ENCODE data around the gene TNP2. TPM values are rescaled to one million over a fixed set of nuclear protein-coding genes. Genes with fewer than 3 reads are reported as not detected.

TNP2 gene
- total RNA-seq, 1 donor from 2014 or later, result not detected

DNA sequence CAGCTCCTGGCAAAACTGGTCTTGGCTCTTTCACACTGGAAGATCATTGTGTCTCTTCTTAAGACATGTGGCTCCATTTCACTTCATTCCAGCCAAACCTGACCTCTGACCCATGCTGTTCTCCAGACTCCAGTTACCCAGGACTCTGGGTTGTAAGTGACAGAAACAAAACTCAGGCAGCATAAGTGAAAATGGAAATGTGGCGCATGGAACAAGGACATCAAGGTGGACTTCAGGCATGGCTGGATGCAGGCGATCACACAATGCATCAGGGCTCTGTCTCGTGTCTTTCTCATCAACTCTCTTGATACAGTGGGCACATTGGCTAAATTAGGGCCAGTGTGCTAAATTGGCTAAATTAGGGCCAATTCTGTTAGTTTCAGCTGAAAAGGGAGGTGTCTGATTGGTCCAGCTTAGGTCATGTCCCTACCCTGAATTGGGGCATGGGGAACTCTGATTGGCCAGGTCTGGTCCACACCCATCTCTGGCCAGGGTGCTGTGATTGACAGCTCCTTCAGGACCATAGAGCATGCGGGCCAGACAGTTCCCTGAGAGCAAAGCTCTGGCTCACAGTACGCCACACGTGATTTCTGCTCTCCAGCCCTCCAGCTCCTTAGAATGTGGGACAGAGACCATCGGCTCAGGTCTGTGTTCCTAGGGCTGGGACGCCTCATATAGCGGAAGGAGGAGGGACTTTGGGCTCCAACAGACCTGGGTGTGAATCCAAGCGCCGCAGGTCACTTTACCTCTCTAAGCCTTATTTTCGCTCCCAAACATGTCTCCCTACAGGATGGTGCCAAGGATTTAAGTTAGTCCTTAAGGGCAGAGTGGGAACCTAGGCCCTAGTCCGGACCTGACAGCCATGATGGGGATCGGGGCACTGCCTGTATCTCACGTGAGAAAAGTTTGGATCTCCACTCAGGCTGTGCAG, 30.6 kb downstream of the TNP2 start:
- intact Hi-C loops (cut with micrococcal nuclease), result no loop called here
- no peaks in the 10 kb centered on the region for H3K36me3 ChIP-seq
- no peaks in the 10 kb centered on the region for H3K9me3 ChIP-seq (replicated peaks)
- no peak overlapping the region for H3K27ac ChIP-seq (replicated peaks)
- peaks cover 7% of the 10 kb centered on the region for H3K4me1 ChIP-seq
- DNase-seq, result no peak
- no peaks in the 10 kb centered on the region for H3K27me3 ChIP-seq (ENCODE audit: low read depth)
- TF ChIP-seq CTCF (IDR thresholded peaks at IDR 0.05; ENCODE audit: borderline replicate concordance), result no peak
- H3K4me3 ChIP-seq, result no peak overlapping the region

- H3K27ac ChIP-seq (replicated peaks), result no peak overlapping the region
- H3K36me3 ChIP-seq, result no peaks in the 10 kb centered on the region
- peaks cover 16% of the 10 kb centered on the region for H3K4me1 ChIP-seq
- no peaks in the 10 kb centered on the region for H3K9me3 ChIP-seq (replicated peaks)
- no peak overlapping the region for H3K4me3 ChIP-seq
- H3K27me3 ChIP-seq (ENCODE audit: low read depth), result no peaks in the 10 kb centered on the region
- intact Hi-C loops (cut with micrococcal nuclease), result no loop called here
- no peak for DNase-seq
- no peak for TF ChIP-seq CTCF (IDR thresholded peaks at IDR 0.05; ENCODE audit: borderline replicate concordance)
Measured at GRCh38 chr16:11236461-11237254, 32.5 kb downstream of the TNP2 start.

DNA sequence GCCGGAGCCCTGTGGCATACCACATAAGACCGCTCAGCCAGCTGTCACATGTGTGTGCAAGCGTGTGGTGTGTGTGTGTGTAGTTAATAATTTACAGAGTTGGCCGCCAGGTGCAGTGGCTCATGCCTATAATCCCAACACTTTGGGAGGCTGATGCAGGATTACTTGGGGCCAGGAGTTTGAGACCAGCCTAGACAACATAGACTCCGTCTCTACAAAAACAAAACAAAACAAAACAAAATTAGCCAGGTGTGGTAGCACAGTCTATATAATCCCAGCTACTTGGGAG, 33.5 kb downstream of the TNP2 start:
- H3K27me3 ChIP-seq (ENCODE audit: low read depth), result no peaks in the 10 kb centered on the region
- H3K36me3 ChIP-seq, result no peaks in the 10 kb centered on the region
- no peaks in the 10 kb centered on the region for H3K9me3 ChIP-seq (replicated peaks)
- H3K4me3 ChIP-seq, result no peak overlapping the region
- no peak for TF ChIP-seq CTCF (IDR thresholded peaks at IDR 0.05; ENCODE audit: borderline replicate concordance)
- H3K4me1 ChIP-seq, result peaks cover 16% of the 10 kb centered on the region
- intact Hi-C loops (cut with micrococcal nuclease), result no loop called here
- H3K27ac ChIP-seq (replicated peaks), result no peak overlapping the region
- no peak for DNase-seq

DNA sequence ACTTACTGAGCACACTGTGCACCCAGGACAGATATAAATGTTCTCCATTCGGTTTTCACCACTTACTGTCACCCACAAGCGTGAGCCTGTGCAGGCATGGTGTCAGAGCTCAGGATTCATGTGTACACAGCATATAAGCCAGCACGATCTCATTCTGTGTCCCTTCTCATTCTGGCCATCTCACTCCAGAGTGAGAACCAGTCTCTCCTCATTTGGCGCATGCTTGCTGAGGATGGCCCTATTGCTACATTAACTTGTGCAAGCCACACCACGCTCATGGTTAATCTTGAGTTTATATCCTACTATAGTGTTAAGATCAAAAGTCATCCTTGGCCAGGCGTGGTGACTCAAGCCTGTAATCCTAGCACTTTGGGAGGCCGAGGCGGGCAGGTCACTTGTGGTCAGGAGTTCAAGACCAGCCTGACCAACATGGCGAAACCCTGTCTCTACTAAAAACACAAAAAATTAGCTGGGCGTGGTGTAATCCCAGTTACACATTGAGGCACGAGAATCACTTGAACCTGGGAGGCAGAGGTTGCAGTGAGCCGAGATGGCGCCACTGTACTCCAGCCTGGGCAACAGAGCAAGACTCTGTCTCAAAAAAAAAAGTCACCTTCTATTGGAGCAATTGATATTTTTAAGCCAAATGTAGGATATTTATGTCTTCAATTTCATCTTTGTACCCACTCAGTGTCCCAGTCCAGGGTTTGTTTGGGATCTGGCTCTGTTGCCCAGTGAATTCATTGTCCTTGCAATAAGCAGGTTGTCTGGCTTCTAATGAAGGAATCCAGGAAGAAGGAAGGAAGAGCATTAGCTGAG, 34.0 kb downstream of the TNP2 start:
- intact Hi-C loops (cut with micrococcal nuclease), result no loop called here
- H3K36me3 ChIP-seq, result no peaks in the 10 kb centered on the region
- no peak overlapping the region for H3K27ac ChIP-seq (replicated peaks)
- H3K4me1 ChIP-seq, result peaks cover 13% of the 10 kb centered on the region
- no peak for TF ChIP-seq CTCF (IDR thresholded peaks at IDR 0.05; ENCODE audit: borderline replicate concordance)
- H3K4me3 ChIP-seq, result no peak overlapping the region
- no peaks in the 10 kb centered on the region for H3K27me3 ChIP-seq (ENCODE audit: low read depth)
- no peak for DNase-seq
- H3K9me3 ChIP-seq (replicated peaks), result no peaks in the 10 kb centered on the region

DNA sequence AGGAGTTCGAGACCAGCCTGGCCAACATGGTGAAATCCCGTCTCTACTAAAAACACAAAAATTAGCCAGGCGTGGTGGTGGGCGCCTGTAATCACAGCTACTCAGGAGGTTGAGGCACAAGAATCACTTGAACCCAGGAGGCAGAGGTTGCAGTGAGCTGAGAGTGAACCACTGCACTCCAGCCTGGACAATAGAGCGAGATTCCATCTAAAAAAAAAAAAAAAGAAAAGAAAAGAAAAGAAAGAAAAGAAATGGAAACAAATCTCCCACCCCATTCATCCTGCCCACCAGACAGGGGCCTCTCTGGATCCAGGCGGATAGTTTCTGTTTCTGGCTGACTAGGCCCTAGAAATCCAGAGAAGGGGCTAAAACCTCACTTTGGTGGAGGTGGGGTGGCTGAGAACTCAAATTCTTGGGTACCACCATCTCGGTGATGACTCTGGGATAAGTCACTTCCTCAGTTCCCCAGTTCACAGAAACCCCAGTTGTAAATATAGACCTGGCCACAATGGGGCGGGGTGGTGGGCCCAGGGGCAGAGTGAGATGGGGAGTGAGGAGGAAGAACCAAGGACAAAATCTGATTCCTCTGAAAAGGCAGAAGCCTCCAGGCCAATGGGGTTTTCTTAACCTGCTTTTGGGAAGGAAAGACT, 35.3 kb downstream of the TNP2 start:
- intact Hi-C loops (cut with micrococcal nuclease), result no loop called here
- H3K27ac ChIP-seq (replicated peaks), result no peak overlapping the region
- no peak for TF ChIP-seq CTCF (IDR thresholded peaks at IDR 0.05; ENCODE audit: borderline replicate concordance)
- H3K9me3 ChIP-seq (replicated peaks), result no peaks in the 10 kb centered on the region
- H3K4me1 ChIP-seq, result peaks cover 9% of the 10 kb centered on the region
- no peak for DNase-seq
- no peaks in the 10 kb centered on the region for H3K36me3 ChIP-seq
- no peaks in the 10 kb centered on the region for H3K27me3 ChIP-seq (ENCODE audit: low read depth)
- H3K4me3 ChIP-seq, result no peak overlapping the region
